SK-N-SH (cell line): ENCODE data around the gene PSME4.

Experiments
- CTCF ChIP-seq: fragments of 200-600 bp; sonication (generic); IDR thresholded peaks from 2 replicates; pipeline ENCODE4 v1.6.1; 2017; ENCODE audit warnings: antibody characterized with exemption, mild to moderate bottlenecking, moderate library complexity
- NFIC ChIP-seq: IDR thresholded peaks from 2 replicates; pipeline ENCODE4 v1.4.0; 2012; ENCODE audit warnings: borderline replicate concordance
- SIN3A ChIP-seq: IDR thresholded peaks from 2 replicates; pipeline ENCODE4 v1.6.1; 2012; ENCODE audit warnings: low read depth, mild to moderate bottlenecking, low read length, moderate library complexity, borderline replicate concordance
- TAF1 ChIP-seq: IDR thresholded peaks from 2 replicates; pipeline ENCODE4 v1.6.1; 2012; ENCODE audit warnings: low read depth, mild to moderate bottlenecking, low read length, moderate library complexity, borderline replicate concordance
- YY1 ChIP-seq: IDR thresholded peaks from 2 replicates; pipeline ENCODE4 v1.4.0; 2012; ENCODE audit warnings: low read depth, mild to moderate bottlenecking

- TF ChIP-seq TAF1, result no peak
- TF ChIP-seq SIN3A, result no peak
- no peak for TF ChIP-seq CTCF
- TF ChIP-seq NFIC, result no peak
- TF ChIP-seq YY1, result no peak
These were observed 37.6 kb upstream of the PSME4 start for GRCh38 chr2:54008439-54008838.
